ENCODE data around the gene OR7A10.
"Not testable (repeated sequence)": the region's sequence is repeated elsewhere in the genome, so short reads cannot be mapped to it uniquely, and the experiment has no call there.

Gene OR7A10

GRCh38 chr19:14792250-14792649 lies 56.5 kb downstream of the OR7A10 start:
- not testable (repeated sequence) for FAIRE-seq
